GM12891 (cell line): ENCODE results near the gene UBE2G1.

Experiments
- POLR2A ChIP-seq: IDR thresholded peaks from 2 replicates; pipeline ENCODE4 v1.6.1; 2011; ENCODE audit warnings: low read depth, low read length, control low read depth
- POLR2AphosphoS5 ChIP-seq: IDR thresholded peaks from 2 replicates; pipeline ENCODE4 v1.6.1; 2011; ENCODE audit warnings: low read depth, low read length, control low read depth
- TAF1 ChIP-seq: IDR thresholded peaks from 2 replicates; pipeline ENCODE4 v1.6.1; 2011; ENCODE audit warnings: low read depth, low read length, control low read depth

DNA sequence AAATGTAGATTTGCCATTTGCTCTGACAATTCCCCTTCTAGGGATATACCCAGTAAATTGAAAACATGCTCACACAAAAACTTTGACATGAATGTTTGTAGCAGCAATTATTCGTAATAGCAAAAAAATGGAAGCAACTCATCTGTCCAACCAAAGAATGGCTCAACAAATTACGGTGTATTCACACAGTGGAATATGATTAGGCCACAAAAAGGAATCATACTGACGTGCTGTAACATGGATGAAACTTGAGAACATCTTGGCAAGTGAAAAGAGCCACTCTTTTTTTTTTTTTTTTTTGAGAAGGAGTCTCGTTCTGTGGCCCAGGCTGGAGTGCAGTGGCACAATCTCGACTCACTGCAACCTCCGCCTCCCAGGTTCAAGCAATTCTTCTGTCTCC is 43.2 kb upstream of the UBE2G1 start:
- TF ChIP-seq TAF1, result no peak
- TF ChIP-seq POLR2A, result no peak
- TF ChIP-seq POLR2AphosphoS5, result no peak
